HepG2 (cell line): ENCODE data around the gene FAM161A.

Experiments
- TF ChIP-seq, protein P1 (sequence below): conservative IDR thresholded peaks from 2 replicates; pipeline ENCODE4 v1.6.1; 2018; ENCODE audit warnings: missing genetic modification reagents
- TF ChIP-seq, protein P2 (sequence below): sonication (generic); formaldehyde crosslinking; conservative IDR thresholded peaks from 2 replicates; pipeline ENCODE4 v1.4.0; 2020; ENCODE audit warnings: missing genetic modification reagents
- TF ChIP-seq, protein P3 (sequence below): IDR thresholded peaks from 2 replicates; pipeline ENCODE4 v1.6.1; 2016

DNA sequence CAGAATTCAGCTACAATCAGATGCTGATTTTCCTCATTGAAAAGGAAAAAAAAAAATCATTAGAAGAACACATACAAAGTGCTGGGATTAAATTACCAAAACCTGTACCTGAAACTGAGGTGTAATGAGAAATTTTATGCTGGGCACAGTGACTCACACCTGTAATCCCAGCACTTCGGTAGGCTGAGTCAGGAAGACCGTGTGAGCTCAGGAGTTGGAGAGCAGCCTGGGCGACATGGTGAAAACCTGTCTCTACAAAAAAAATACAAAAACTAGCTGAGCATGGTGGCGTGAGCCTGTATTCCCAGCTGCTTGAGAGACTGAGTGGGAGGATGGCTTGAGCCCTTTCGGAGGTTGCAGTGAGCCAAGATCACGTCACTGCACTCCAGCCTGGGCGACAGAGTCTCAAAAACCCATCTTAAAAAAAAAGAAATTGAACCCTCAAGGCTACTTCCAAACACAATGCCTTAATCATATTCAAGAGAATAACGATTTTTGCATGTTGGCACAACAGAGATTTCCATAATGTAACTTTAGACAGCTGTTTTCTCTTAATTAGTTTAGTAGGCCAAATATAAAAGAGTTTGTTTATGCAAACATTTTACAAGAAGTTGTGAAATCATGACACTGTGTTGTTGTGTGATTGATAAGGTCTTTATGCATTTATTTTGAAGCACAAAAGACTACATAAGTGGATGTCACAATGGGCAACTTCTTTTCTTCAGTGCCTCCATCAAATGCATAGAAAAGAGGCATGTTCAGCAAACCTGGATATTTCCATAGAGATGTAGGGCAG, 63.9 kb downstream of the FAM161A start:
- TF ChIP-seq, protein P1, sequence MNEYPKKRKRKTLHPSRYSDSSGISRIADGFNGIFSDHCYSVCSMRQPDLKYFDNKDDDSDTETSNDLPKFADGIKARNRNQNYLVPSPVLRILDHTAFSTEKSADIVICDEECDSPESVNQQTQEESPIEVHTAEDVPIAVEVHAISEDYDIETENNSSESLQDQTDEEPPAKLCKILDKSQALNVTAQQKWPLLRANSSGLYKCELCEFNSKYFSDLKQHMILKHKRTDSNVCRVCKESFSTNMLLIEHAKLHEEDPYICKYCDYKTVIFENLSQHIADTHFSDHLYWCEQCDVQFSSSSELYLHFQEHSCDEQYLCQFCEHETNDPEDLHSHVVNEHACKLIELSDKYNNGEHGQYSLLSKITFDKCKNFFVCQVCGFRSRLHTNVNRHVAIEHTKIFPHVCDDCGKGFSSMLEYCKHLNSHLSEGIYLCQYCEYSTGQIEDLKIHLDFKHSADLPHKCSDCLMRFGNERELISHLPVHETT (CRISPR knock-in tag) = no peak
- TF ChIP-seq, protein P2, sequence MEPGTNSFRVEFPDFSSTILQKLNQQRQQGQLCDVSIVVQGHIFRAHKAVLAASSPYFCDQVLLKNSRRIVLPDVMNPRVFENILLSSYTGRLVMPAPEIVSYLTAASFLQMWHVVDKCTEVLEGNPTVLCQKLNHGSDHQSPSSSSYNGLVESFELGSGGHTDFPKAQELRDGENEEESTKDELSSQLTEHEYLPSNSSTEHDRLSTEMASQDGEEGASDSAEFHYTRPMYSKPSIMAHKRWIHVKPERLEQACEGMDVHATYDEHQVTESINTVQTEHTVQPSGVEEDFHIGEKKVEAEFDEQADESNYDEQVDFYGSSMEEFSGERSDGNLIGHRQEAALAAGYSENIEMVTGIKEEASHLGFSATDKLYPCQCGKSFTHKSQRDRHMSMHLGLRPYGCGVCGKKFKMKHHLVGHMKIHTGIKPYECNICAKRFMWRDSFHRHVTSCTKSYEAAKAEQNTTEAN = no peak
- TF ChIP-seq, protein P3, sequence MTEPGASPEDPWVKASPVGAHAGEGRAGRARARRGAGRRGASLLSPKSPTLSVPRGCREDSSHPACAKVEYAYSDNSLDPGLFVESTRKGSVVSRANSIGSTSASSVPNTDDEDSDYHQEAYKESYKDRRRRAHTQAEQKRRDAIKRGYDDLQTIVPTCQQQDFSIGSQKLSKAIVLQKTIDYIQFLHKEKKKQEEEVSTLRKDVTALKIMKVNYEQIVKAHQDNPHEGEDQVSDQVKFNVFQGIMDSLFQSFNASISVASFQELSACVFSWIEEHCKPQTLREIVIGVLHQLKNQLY (CRISPR knock-in tag) = no peak
